NCI-H2196 treated with DMSO at 0.1 percent for 48 hours (cell line): ENCODE data around the gene MEGF11.

Source experiments
- DNase-seq: peaks from one replicate; lab custom pipeline; 2025; ENCODE audit not compliant: unreplicated experiment; lab: John Stamatoyannopoulos, UW

Gene MEGF11

GRCh38 chr15:66172324-66172980 lies 81.1 kb downstream of the MEGF11 start:
- no peak for DNase-seq

GRCh38 chr15:66171841-66172240 lies 81.7 kb downstream of the MEGF11 start:
- no peak for DNase-seq

- DNase-seq = no peak
Measured at GRCh38 chr15:66170716-66171115, 82.8 kb downstream of the MEGF11 start.

GRCh38 chr15:66170042-66170441 lies 83.5 kb downstream of the MEGF11 start:
- DNase-seq = no peak

- DNase-seq = no peak
Measured at GRCh38 chr15:66169625-66170024, 83.9 kb downstream of the MEGF11 start.

- no peak for DNase-seq
Measured at GRCh38 chr15:66169023-66169422, 84.5 kb downstream of the MEGF11 start.

GRCh38 chr15:66167854-66168253 lies 85.7 kb downstream of the MEGF11 start:
- no peak for DNase-seq

- no peak for DNase-seq
Measured at GRCh38 chr15:66165856-66166255, 87.7 kb downstream of the MEGF11 start.

- no peak for DNase-seq
Measured at GRCh38 chr15:66164788-66165187, 88.8 kb downstream of the MEGF11 start.

GRCh38 chr15:66163553-66163952 lies 90.0 kb downstream of the MEGF11 start:
- no peak for DNase-seq

GRCh38 chr15:66162286-66162685 lies 91.3 kb downstream of the MEGF11 start:
- no peak for DNase-seq

GRCh38 chr15:66161575-66162118 lies 91.9 kb downstream of the MEGF11 start:
- no peak for DNase-seq

GRCh38 chr15:66161108-66161507 lies 92.4 kb downstream of the MEGF11 start:
- no peak for DNase-seq

- no peak for DNase-seq
Measured at GRCh38 chr15:66157507-66157906, 96.0 kb downstream of the MEGF11 start.

GRCh38 chr15:66156310-66156975 lies 97.1 kb downstream of the MEGF11 start:
- no peak for DNase-seq

GRCh38 chr15:66155065-66155464 lies 98.5 kb downstream of the MEGF11 start:
- no peak for DNase-seq

- DNase-seq = no peak
Measured at GRCh38 chr15:66154581-66154980, 99.0 kb downstream of the MEGF11 start.

- DNase-seq = peak; percentile 32
Measured at GRCh38 chr15:66153549-66154415, 99.8 kb downstream of the MEGF11 start.

GRCh38 chr15:66152650-66153049 lies 100.9 kb downstream of the MEGF11 start:
- no peak for DNase-seq

GRCh38 chr15:66151809-66152208 lies 101.7 kb downstream of the MEGF11 start:
- peak; percentile 59 for DNase-seq

- DNase-seq = no peak
Measured at GRCh38 chr15:66149871-66150270, 103.7 kb downstream of the MEGF11 start.

GRCh38 chr15:66148187-66148586 lies 105.4 kb downstream of the MEGF11 start:
- DNase-seq = no peak
